Activated gamma-delta T cell treated with Interleukin-2 at 50 U/mL for 16 hours (primary cell): ENCODE results near the gene KBTBD7.
"Not testable (repeated sequence)": the region's sequence is repeated elsewhere in the genome, so short reads cannot be mapped to it uniquely, and the experiment has no call there.

Experiments
- DNase-seq: peaks from one replicate; pipeline ENCODE4 v3.0.0-alpha.2; 2020

The KBTBD7 gene

GRCh38 chr13:41196011-41196410 lies 1.6 kb upstream of the KBTBD7 start:
- no peak for DNase-seq

- DNase-seq, result no peak
Observed at GRCh38 chr13:41193469-41193868, 900 bp downstream of the KBTBD7 start.

GRCh38 chr13:41188584-41188983 lies 5.8 kb downstream of the KBTBD7 start:
- DNase-seq, result no peak

GRCh38 chr13:41186481-41186880 lies 7.9 kb downstream of the KBTBD7 start:
- DNase-seq, result no peak

- no peak for DNase-seq
Observed at GRCh38 chr13:41182231-41182630, 12.1 kb downstream of the KBTBD7 start.

- no peak for DNase-seq
Observed at GRCh38 chr13:41179593-41180250, 14.6 kb downstream of the KBTBD7 start.

- DNase-seq, result no peak
Observed at GRCh38 chr13:41178040-41178439, 16.3 kb downstream of the KBTBD7 start.

- no peak for DNase-seq
Observed at GRCh38 chr13:41177616-41178015, 16.8 kb downstream of the KBTBD7 start.

GRCh38 chr13:41175576-41175975 lies 18.8 kb downstream of the KBTBD7 start:
- not testable (repeated sequence) for DNase-seq

GRCh38 chr13:41162151-41162550 lies 32.2 kb downstream of the KBTBD7 start:
- no peak for DNase-seq

GRCh38 chr13:41159174-41159573 lies 35.2 kb downstream of the KBTBD7 start:
- no peak for DNase-seq

GRCh38 chr13:41157048-41157717 lies 37.2 kb downstream of the KBTBD7 start:
- DNase-seq, result no peak

GRCh38 chr13:41156620-41157019 lies 37.7 kb downstream of the KBTBD7 start:
- no peak for DNase-seq

- DNase-seq, result no peak
Observed at GRCh38 chr13:41154042-41154441, 40.3 kb downstream of the KBTBD7 start.

- DNase-seq, result no peak
Observed at GRCh38 chr13:41152005-41152404, 42.4 kb downstream of the KBTBD7 start.

GRCh38 chr13:41150058-41150457 lies 44.3 kb downstream of the KBTBD7 start:
- no peak for DNase-seq

GRCh38 chr13:41148419-41149283 lies 45.7 kb downstream of the KBTBD7 start:
- DNase-seq, result no peak

GRCh38 chr13:41145136-41145908 lies 49.0 kb downstream of the KBTBD7 start:
- no peak for DNase-seq

GRCh38 chr13:41144576-41144975 lies 49.8 kb downstream of the KBTBD7 start:
- no peak for DNase-seq
